ENCODE data around the gene DPP6.

DNA sequence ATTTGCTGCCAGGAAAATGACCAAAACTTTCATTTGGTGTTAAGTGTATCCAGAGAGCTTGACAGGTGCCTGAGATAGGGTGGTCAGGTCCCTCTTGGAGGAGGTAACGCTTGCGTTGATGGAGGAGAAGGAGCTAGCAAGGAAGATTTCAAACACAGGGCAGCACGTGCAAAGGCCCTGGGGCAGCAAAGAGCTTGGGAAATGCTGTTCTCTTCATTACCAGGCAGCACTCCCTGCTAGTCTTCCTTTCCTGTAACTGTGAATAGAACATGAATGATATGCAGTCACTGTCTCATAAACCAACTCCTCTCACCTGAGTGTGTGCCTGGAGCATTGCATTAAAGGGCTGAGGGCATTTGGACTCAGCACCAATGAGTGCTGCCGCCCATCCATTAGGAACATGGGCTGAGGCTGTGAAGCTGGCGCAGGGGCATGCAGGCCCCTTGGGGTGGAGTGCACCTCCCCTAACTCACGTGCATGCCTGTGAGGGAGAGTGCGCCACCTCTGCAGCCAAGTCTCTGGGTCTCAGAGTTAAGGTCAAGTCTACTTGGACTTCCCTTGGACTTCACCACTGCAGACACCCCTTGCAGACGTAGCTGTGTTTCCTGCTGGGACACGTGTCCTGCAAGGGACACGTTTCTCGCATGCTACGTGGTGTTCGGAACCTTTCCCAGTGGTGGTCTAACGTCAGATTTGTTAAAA lies 813.9 kb downstream of the DPP6 start:
- no peak for TF ChIP-seq RXRA (IDR thresholded peaks at IDR 0.05; ENCODE audit: borderline replicate concordance, low read depth)
- TF ChIP-seq, protein P1, sequence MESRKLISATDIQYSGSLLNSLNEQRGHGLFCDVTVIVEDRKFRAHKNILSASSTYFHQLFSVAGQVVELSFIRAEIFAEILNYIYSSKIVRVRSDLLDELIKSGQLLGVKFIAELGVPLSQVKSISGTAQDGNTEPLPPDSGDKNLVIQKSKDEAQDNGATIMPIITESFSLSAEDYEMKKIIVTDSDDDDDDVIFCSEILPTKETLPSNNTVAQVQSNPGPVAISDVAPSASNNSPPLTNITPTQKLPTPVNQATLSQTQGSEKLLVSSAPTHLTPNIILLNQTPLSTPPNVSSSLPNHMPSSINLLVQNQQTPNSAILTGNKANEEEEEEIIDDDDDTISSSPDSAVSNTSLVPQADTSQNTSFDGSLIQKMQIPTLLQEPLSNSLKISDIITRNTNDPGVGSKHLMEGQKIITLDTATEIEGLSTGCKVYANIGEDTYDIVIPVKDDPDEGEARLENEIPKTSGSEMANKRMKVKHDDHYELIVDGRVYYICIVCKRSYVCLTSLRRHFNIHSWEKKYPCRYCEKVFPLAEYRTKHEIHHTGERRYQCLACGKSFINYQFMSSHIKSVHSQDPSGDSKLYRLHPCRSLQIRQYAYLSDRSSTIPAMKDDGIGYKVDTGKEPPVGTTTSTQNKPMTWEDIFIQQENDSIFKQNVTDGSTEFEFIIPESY (IDR thresholded peaks at IDR 0.05; ENCODE audit: borderline replicate concordance, low read depth), result no peak
- TF ChIP-seq, protein P2, sequence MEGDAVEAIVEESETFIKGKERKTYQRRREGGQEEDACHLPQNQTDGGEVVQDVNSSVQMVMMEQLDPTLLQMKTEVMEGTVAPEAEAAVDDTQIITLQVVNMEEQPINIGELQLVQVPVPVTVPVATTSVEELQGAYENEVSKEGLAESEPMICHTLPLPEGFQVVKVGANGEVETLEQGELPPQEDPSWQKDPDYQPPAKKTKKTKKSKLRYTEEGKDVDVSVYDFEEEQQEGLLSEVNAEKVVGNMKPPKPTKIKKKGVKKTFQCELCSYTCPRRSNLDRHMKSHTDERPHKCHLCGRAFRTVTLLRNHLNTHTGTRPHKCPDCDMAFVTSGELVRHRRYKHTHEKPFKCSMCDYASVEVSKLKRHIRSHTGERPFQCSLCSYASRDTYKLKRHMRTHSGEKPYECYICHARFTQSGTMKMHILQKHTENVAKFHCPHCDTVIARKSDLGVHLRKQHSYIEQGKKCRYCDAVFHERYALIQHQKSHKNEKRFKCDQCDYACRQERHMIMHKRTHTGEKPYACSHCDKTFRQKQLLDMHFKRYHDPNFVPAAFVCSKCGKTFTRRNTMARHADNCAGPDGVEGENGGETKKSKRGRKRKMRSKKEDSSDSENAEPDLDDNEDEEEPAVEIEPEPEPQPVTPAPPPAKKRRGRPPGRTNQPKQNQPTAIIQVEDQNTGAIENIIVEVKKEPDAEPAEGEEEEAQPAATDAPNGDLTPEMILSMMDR (IDR thresholded peaks at IDR 0.05), result no peak
- TF ChIP-seq SMC3 (IDR thresholded peaks at IDR 0.05; ENCODE audit: low read depth, low read length), result no peak
